K562 (cell line): ENCODE measurements around the gene TIMM17A. TPM values are rescaled to one million over a fixed set of nuclear protein-coding genes. Genes with fewer than 3 reads are reported as not detected.
A peak's percentile ranks its signal among the peaks of the same experiment; 100 is the strongest.

Experiments
- E2F3 ChIP-seq: fragments of 250-450 bp; sonication (Bioruptor Pico); IDR thresholded peaks from 2 replicates; pipeline ENCODE4 v1.4.0; 2020; ENCODE audit warnings: mild to moderate bottlenecking
- IFI16 ChIP-seq: fragments of 250-450 bp; sonication (Bioruptor Pico); IDR thresholded peaks from 2 replicates; pipeline ENCODE4 v2.1.2; 2022; ENCODE audit warnings: mild to moderate bottlenecking, inconsistent platforms
- JUND ChIP-seq, 2 experiments: IDR thresholded peaks; 2 replicates in 1 of 2; 3 replicates in 1 of 2; pipeline ENCODE4 v1.6.1; 2011; ENCODE audit warnings: borderline replicate concordance in 2 of 2, low read depth in 2 of 2, low read length in 2 of 2, improper control_type of control experiment in 1 of 2, missing biosample characterization in 1 of 2, missing genetic modification characterization in 1 of 2, missing genetic modification reagents in 1 of 2
- KDM5B ChIP-seq: fragments of 200-600 bp; sonication (generic); IDR thresholded peaks from 2 replicates; pipeline ENCODE4 v1.6.1; 2012; ENCODE audit warnings: low read depth, mild to moderate bottlenecking, moderate library complexity, low read length, control low read depth, inconsistent platforms; ENCODE audit not compliant: insufficient replicate concordance
- KLF16 ChIP-seq: IDR thresholded peaks from 2 replicates; pipeline ENCODE4 v1.6.1; 2016; ENCODE audit warnings: antibody characterized with exemption
- POLR2G ChIP-seq: fragments of 200-400 bp; formaldehyde crosslinking; IDR thresholded peaks from 2 replicates; pipeline ENCODE4 v1.6.1; 2017; ENCODE audit warnings: low read depth, mild to moderate bottlenecking, antibody characterized with exemption, low read length, moderate library complexity
- SMARCE1 ChIP-seq: fragments of 450-650 bp; IDR thresholded peaks from 2 replicates; pipeline ENCODE4 v1.7.1; 2016; ENCODE audit warnings: mild to moderate bottlenecking
- ZNF212 ChIP-seq: fragments of 450-650 bp; formaldehyde crosslinking; IDR thresholded peaks from 2 replicates; pipeline ENCODE4 v1.4.0; 2020; ENCODE audit warnings: mild to moderate bottlenecking
- polyA plus RNA-seq, 8 experiments: library from polyadenylated mRNA; depleted of rRNA in 4 of 8; stranded (reverse) in 5 of 8; unstranded in 3 of 8; fragments of >200 nt; fragmentation: Nextera tagmentation in 2 of 8; fragmentation: Illumina TruSeq in 1 of 8; extraction: Ambion mirVana in 2 of 8; extraction: Trizol in 1 of 8; gene quantifications; 2 replicates each; pipeline versions ENCODE4 v1.2.1 to v1.2.3, GENCODE V29; 2011 to 2014; ENCODE audit warnings: inconsistent platforms in 1 of 8, missing spikeins in 1 of 8
- total RNA-seq, 7 experiments: library from RNA; depleted of rRNA in 6 of 7; stranded (reverse); fragments of >200 nt in 6 of 7; fragmentation: Illumina TruSeq in 2 of 7; extraction: Trizol in 2 of 7; gene quantifications; 2 replicates each; pipeline versions ENCODE4 v1.2.1 to v1.2.3, GENCODE V29; 2011 to 2021; ENCODE audit warnings: low replicate concordance in 1 of 7
- TF ChIP-seq, protein P1 (sequence below), 2 experiments: fragments of 450-650 bp; IDR thresholded peaks; 2 replicates each; pipeline ENCODE4 v1.6.1; 2018; ENCODE audit warnings: mild to moderate bottlenecking in 2 of 2, low read depth in 1 of 2; ENCODE audit not compliant: partially characterized antibody in 2 of 2
- TF ChIP-seq, protein P2 (sequence below), 2 experiments: fragments of 450-650 bp in 1 of 2; sonication (generic) in 1 of 2; formaldehyde crosslinking in 1 of 2; IDR thresholded peaks; 2 replicates each; pipeline versions ENCODE4 v1.7.1 to v1.9.0; 2016 to 2022; ENCODE audit warnings: inconsistent platforms in 1 of 2, mild to moderate bottlenecking in 1 of 2, missing genetic modification reagents in 1 of 2
- TF ChIP-seq, protein P3 (sequence below): IDR thresholded peaks from 2 replicates; pipeline ENCODE4 v1.6.1; 2014; ENCODE audit warnings: antibody characterized with exemption

TIMM17A gene
- total and polyA plus RNA-seq, 9 of the 15 experiments (the other 6 are each of a cell fraction or from before 2014, with no cell fraction given) = 116 to 744 (median 180) TPM

DNA sequence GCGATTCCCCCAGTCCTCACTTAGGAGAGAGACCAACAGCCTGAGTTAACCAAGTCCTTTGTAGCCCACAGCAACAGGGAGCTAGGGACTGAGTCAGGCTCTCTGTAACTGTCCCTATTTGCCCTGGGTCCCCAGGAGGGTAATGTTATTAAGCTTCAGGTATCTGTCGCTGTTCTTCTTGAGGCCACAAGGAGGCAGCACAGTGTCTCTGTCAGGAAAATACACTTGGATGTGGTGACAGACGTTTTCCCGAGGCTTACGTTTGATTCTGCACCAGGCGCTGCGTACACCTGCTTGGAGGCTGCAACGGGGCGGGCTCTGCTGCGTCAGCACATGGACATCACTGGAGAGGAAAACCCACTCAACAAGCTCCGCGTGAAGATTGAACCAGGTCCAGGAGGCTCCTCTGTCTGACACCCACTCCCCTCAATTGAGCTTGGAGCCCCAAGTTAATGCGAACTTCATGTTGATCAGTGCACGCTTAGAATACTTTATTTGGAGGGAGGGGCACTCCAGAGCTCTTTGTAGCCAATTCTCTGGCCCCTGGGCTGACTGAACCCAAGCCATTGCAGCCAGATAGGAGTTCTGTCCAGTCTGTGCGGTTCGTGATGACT, 44.4 kb downstream of the TIMM17A start (continued):
- TF ChIP-seq, protein P1, sequence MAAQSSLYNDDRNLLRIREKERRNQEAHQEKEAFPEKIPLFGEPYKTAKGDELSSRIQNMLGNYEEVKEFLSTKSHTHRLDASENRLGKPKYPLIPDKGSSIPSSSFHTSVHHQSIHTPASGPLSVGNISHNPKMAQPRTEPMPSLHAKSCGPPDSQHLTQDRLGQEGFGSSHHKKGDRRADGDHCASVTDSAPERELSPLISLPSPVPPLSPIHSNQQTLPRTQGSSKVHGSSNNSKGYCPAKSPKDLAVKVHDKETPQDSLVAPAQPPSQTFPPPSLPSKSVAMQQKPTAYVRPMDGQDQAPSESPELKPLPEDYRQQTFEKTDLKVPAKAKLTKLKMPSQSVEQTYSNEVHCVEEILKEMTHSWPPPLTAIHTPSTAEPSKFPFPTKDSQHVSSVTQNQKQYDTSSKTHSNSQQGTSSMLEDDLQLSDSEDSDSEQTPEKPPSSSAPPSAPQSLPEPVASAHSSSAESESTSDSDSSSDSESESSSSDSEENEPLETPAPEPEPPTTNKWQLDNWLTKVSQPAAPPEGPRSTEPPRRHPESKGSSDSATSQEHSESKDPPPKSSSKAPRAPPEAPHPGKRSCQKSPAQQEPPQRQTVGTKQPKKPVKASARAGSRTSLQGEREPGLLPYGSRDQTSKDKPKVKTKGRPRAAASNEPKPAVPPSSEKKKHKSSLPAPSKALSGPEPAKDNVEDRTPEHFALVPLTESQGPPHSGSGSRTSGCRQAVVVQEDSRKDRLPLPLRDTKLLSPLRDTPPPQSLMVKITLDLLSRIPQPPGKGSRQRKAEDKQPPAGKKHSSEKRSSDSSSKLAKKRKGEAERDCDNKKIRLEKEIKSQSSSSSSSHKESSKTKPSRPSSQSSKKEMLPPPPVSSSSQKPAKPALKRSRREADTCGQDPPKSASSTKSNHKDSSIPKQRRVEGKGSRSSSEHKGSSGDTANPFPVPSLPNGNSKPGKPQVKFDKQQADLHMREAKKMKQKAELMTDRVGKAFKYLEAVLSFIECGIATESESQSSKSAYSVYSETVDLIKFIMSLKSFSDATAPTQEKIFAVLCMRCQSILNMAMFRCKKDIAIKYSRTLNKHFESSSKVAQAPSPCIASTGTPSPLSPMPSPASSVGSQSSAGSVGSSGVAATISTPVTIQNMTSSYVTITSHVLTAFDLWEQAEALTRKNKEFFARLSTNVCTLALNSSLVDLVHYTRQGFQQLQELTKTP (IDR thresholded peaks at IDR 0.05; ENCODE audit: low read depth in 1 of 2, partially characterized antibody in 2 of 2) = no peak
- TF ChIP-seq SMARCE1 (no peak), POLR2G (0 out of 2 replicates have a peak, but pooled peaks have one; percentile 26), JUND (IDR thresholded peaks at IDR 0.05; ENCODE audit: borderline replicate concordance, low read depth, low read length) (peak; percentile 39; the same call in 1 of the 2 replicates), JUND (tag; IDR thresholded peaks at IDR 0.05; ENCODE audit: borderline replicate concordance, low read depth, low read length) (no peak; the same call in 2 of the 3 replicates), KDM5B (no peak), E2F3 (CRISPR knock-in tag) (no peak), ZNF212 (CRISPR knock-in tag) (no peak), KLF16 (0 out of 2 replicates have a peak, but pooled peaks have one; percentile 43), IFI16 (CRISPR knock-in tag) (no peak)
- TF ChIP-seq, protein P2, sequence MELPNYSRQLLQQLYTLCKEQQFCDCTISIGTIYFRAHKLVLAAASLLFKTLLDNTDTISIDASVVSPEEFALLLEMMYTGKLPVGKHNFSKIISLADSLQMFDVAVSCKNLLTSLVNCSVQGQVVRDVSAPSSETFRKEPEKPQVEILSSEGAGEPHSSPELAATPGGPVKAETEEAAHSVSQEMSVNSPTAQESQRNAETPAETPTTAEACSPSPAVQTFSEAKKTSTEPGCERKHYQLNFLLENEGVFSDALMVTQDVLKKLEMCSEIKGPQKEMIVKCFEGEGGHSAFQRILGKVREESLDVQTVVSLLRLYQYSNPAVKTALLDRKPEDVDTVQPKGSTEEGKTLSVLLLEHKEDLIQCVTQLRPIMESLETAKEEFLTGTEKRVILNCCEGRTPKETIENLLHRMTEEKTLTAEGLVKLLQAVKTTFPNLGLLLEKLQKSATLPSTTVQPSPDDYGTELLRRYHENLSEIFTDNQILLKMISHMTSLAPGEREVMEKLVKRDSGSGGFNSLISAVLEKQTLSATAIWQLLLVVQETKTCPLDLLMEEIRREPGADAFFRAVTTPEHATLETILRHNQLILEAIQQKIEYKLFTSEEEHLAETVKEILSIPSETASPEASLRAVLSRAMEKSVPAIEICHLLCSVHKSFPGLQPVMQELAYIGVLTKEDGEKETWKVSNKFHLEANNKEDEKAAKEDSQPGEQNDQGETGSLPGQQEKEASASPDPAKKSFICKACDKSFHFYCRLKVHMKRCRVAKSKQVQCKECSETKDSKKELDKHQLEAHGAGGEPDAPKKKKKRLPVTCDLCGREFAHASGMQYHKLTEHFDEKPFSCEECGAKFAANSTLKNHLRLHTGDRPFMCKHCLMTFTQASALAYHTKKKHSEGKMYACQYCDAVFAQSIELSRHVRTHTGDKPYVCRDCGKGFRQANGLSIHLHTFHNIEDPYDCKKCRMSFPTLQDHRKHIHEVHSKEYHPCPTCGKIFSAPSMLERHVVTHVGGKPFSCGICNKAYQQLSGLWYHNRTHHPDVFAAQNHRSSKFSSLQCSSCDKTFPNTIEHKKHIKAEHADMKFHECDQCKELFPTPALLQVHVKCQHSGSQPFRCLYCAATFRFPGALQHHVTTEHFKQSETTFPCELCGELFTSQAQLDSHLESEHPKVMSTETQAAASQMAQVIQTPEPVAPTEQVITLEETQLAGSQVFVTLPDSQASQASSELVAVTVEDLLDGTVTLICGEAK (IDR thresholded peaks at IDR 0.05) = no peak
- TF ChIP-seq, protein P2 (CRISPR knock-in tag; IDR thresholded peaks at IDR 0.05) = no peak
- TF ChIP-seq, protein P3, sequence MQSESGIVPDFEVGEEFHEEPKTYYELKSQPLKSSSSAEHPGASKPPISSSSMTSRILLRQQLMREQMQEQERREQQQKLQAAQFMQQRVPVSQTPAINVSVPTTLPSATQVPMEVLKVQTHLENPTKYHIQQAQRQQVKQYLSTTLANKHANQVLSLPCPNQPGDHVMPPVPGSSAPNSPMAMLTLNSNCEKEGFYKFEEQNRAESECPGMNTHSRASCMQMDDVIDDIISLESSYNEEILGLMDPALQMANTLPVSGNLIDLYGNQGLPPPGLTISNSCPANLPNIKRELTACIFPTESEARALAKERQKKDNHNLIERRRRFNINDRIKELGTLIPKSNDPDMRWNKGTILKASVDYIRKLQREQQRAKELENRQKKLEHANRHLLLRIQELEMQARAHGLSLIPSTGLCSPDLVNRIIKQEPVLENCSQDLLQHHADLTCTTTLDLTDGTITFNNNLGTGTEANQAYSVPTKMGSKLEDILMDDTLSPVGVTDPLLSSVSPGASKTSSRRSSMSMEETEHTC = no peak
